Activated naive CD8-positive, alpha-beta T cell treated with anti-CD3 and anti-CD28 coated beads for 36 hours (primary cell): ENCODE measurements around the gene NKIRAS2. TPM values are rescaled to one million over a fixed set of nuclear protein-coding genes. Genes with fewer than 3 reads are reported as not detected.
A peak's percentile ranks its signal among the peaks of the same experiment; 100 is the strongest.

ENCODE experiments used
- DNase-seq: peaks from one replicate; pipeline ENCODE4 v3.0.0; 2021
- H3K27ac Mint-ChIP-seq: one replicate; pipeline ENCODE4 v1.8.0; 2022; ENCODE audit warnings: mild to moderate bottlenecking, moderate library complexity, mixed read lengths
- H3K27me3 Mint-ChIP-seq: one replicate; pipeline ENCODE4 v1.8.0; 2022; ENCODE audit warnings: mild to moderate bottlenecking, mixed read lengths
- H3K36me3 Mint-ChIP-seq: one replicate; pipeline ENCODE4 v1.8.0; 2021; ENCODE audit warnings: mild to moderate bottlenecking, mixed read lengths
- H3K4me1 Mint-ChIP-seq: one replicate; pipeline ENCODE4 v1.8.0; 2021; ENCODE audit warnings: mixed read lengths
- H3K4me3 Mint-ChIP-seq: one replicate; pipeline ENCODE4 v1.8.0; 2022; ENCODE audit warnings: mild to moderate bottlenecking, moderate library complexity, mixed read lengths
- H3K9me3 Mint-ChIP-seq: one replicate; pipeline ENCODE4 v1.8.0; 2022; ENCODE audit warnings: mixed read lengths
- total RNA-seq, 2 experiments: library from RNA; stranded (reverse); gene quantifications; one replicate each; pipeline ENCODE4 v1.2.3, GENCODE V29; 2021

The NKIRAS2 gene
- total RNA-seq, 2 experiments from 2014 or later = 20.3 to 25.0 TPM

- peak; percentile 28 for DNase-seq
- Mint-ChIP-seq H3K27ac (no peak overlapping the region), H3K4me3 (peak overlapping the region; percentile 78), H3K9me3 (no peaks in the 10 kb centered on the region), H3K36me3 (no peaks in the 10 kb centered on the region), H3K4me1 (peaks cover 8% of the 10 kb centered on the region), H3K27me3 (peaks cover 15% of the 10 kb centered on the region)
Measured at GRCh38 chr17:42072323-42073187, 52.7 kb downstream of the NKIRAS2 start.

Other genes with a start within 250 kb of the NKIRAS2 start
- gene JUP, start 233.4 kb upstream of the NKIRAS2 start, total RNA-seq = 1 to 10 TPM; 2.7 to 3.7 TPM
- gene P3H4, start 208.1 kb upstream of the NKIRAS2 start, total RNA-seq = 1 to 10 TPM; 1.5 to 1.8 TPM
- under 1 TPM; 0.48 to 0.89 TPM for gene FKBP10, start 207.1 kb upstream of the NKIRAS2 start, total RNA-seq
- 10 to 100 TPM; 52.8 to 56.7 TPM for gene NT5C3B, start 183.9 kb upstream of the NKIRAS2 start, total RNA-seq
- gene KLHL10, start 182.3 kb upstream of the NKIRAS2 start, total RNA-seq = under 1 TPM; 0.19 to 0.30 TPM
- 10 to 100 TPM; 17.5 to 17.6 TPM for gene KLHL11, start 154.7 kb upstream of the NKIRAS2 start, total RNA-seq
- gene ACLY, start 101.1 kb upstream of the NKIRAS2 start, total RNA-seq = 100 to 1,000 TPM; 197 to 202 TPM
- gene ODAD4, start 89.5 kb upstream of the NKIRAS2 start, total RNA-seq = under 1 TPM; 0.58 to 0.84 TPM
- 10 to 100 TPM; 64.9 to 66.6 TPM for gene CNP, start 53.3 kb upstream of the NKIRAS2 start, total RNA-seq
- 100 to 1,000 TPM; 103 to 106 TPM for gene DNAJC7, start 2.7 kb upstream of the NKIRAS2 start, total RNA-seq
- under 1 TPM; 0.23 to 0.40 TPM for gene C17orf113, start 30.5 kb downstream of the NKIRAS2 start, total RNA-seq
- gene ZNF385C, start 78.4 kb downstream of the NKIRAS2 start, total RNA-seq = 1 to 10 TPM in 1 of 2 experiments, under 1 TPM in 1; 0.92 to 1.2 TPM
- gene DHX58, start 92.6 kb downstream of the NKIRAS2 start, total RNA-seq = 10 to 100 TPM; 23.5 to 24.9 TPM
- 10 to 100 TPM; 49.1 to 51.6 TPM for gene KAT2A, start 101.3 kb downstream of the NKIRAS2 start, total RNA-seq
- gene HSPB9, start 102.7 kb downstream of the NKIRAS2 start, total RNA-seq = under 1 TPM; 0.18 to 0.33 TPM
- gene RAB5C, start 134.9 kb downstream of the NKIRAS2 start, total RNA-seq = 10 to 100 TPM; 44.4 to 48.9 TPM
- under 1 TPM; 0.39 to 0.44 TPM for gene KCNH4, start 161.1 kb downstream of the NKIRAS2 start, total RNA-seq
- not detected for gene HCRT, start 165.4 kb downstream of the NKIRAS2 start, total RNA-seq
- gene GHDC, start 174.4 kb downstream of the NKIRAS2 start, total RNA-seq = 10 to 100 TPM; 13.6 to 14.6 TPM